ENCODE results near the gene LENG1. TPM values are rescaled to one million over a fixed set of nuclear protein-coding genes. Genes with fewer than 3 reads are reported as not detected.
A peak's percentile ranks its signal among the peaks of the same experiment; 100 is the strongest.

The LENG1 gene
- total and polyA plus RNA-seq, 2 experiments from 2014 or later, result 4.7 to 17.2 TPM

DNA sequence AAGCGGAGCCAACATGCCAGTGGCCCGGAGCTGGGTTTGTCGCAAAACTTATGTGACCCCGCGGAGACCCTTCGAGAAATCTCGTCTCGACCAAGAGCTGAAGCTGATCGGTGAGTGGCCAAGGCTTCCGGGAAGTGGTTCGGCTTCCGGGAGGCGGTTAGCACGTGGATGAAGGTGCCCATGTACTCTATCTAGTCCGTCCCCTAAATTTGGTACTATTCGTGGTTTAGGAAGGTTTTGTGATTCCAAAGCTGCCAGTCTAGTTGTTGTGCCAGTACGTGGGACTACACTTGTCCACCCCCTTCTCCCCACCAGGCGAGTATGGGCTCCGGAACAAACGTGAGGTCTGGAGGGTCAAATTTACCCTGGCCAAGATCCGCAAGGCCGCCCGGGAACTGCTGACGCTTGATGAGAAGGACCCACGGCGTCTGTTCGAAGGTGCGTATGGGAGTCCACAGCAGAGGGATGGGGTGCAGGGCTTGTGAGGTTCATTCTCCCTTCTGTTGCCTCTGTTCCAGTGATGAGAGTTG is 41.7 kb upstream of the LENG1 start:
- peaks cover 35% of the 10 kb centered on the region for H3K27me3 Mint-ChIP-seq (ENCODE audit: insufficient read depth, low read depth, poor library complexity)
- peak overlapping the region; percentile 100 for H3K4me2 ChIP-seq
- H3K27ac Mint-ChIP-seq, result peak overlapping the region; percentile 100
- ATAC-seq (no peak), DNase-seq (ENCODE audit: low spot score) (no peak)
- H3K27ac ChIP-seq (ENCODE audit: low read depth), result peak overlapping the region; percentile 60
- H3K9me3 Mint-ChIP-seq, result peaks cover 4% of the 10 kb centered on the region
- H3F3A ChIP-seq (replicated peaks; ENCODE audit: low read depth), result peaks cover 50% of the 10 kb centered on the region
- H3K4me1 ChIP-seq (ENCODE audit: insufficient read depth), result peaks cover 40% of the 10 kb centered on the region
- TF ChIP-seq ZNF462 (CRISPR knock-in tag; IDR thresholded peaks at IDR 0.05), result no peak
- no peak for TF ChIP-seq CTCF (conservative IDR thresholded peaks at IDR 0.05; ENCODE audit: low read depth in 2 of 2)
- TF ChIP-seq, protein P1, sequence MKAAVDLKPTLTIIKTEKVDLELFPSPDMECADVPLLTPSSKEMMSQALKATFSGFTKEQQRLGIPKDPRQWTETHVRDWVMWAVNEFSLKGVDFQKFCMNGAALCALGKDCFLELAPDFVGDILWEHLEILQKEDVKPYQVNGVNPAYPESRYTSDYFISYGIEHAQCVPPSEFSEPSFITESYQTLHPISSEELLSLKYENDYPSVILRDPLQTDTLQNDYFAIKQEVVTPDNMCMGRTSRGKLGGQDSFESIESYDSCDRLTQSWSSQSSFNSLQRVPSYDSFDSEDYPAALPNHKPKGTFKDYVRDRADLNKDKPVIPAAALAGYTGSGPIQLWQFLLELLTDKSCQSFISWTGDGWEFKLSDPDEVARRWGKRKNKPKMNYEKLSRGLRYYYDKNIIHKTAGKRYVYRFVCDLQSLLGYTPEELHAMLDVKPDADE (IDR thresholded peaks at IDR 0.05), result no peak
- no peak for TF ChIP-seq ZNF114 (CRISPR knock-in tag; IDR thresholded peaks at IDR 0.05)
- TF ChIP-seq ZNF331 (CRISPR knock-in tag; IDR thresholded peaks at IDR 0.05; ENCODE audit: low read depth), result no peak
- no peak for TF ChIP-seq EZH2 (IDR thresholded peaks at IDR 0.05; ENCODE audit: low read depth, unreplicated experiment)
- no peak for TF ChIP-seq EZH2phosphoT487 (IDR thresholded peaks at IDR 0.05; ENCODE audit: unreplicated experiment)
- TF ChIP-seq JUNB (IDR thresholded peaks at IDR 0.05; ENCODE audit: unreplicated experiment), result no peak
- TF ChIP-seq CREB1 (CRISPR knock-in tag; IDR thresholded peaks at IDR 0.05; ENCODE audit: low read depth), result no peak
- no peak for TF ChIP-seq POLR2AphosphoS5 (IDR thresholded peaks at IDR 0.05; ENCODE audit: low read depth)
- no peak for TF ChIP-seq NANOG (IDR thresholded peaks at IDR 0.05; ENCODE audit: borderline replicate concordance)
- no peak for TF ChIP-seq REST (IDR thresholded peaks at IDR 0.05; ENCODE audit: unreplicated experiment)
- TF ChIP-seq STAT1 (IDR thresholded peaks at IDR 0.05; ENCODE audit: unreplicated experiment), result no peak
- no peak overlapping the region for H2AFZ ChIP-seq
- H3K36me3 Mint-ChIP-seq (ENCODE audit: low read depth), result peaks cover 59% of the 10 kb centered on the region
- peak overlapping the region; percentile 96 for H3K4me3 Mint-ChIP-seq
- peak overlapping the region; percentile 89 for H3K4me3 ChIP-seq
- no peaks in the 10 kb centered on the region for H3K27me3 ChIP-seq (ENCODE audit: insufficient read depth)
- peaks cover 59% of the 10 kb centered on the region for H3K79me2 ChIP-seq (replicated peaks; ENCODE audit: insufficient read depth)
- peaks cover 38% of the 10 kb centered on the region for H3K4me1 Mint-ChIP-seq
- H3K36me3 ChIP-seq (ENCODE audit: insufficient read depth), result peaks cover 54% of the 10 kb centered on the region
- no peaks in the 10 kb centered on the region for H3K9me2 ChIP-seq (ENCODE audit: insufficient read depth)
- H4K20me1 ChIP-seq (replicated peaks; ENCODE audit: insufficient read depth), result peaks cover 56% of the 10 kb centered on the region

Measured in GM23338 (cell line).